OCI-M2 (cell line): ENCODE measurements around the gene NAA10.

ENCODE experiments used
- DNase-seq: peaks from one replicate; lab custom pipeline; 2025; ENCODE audit not compliant: unreplicated experiment; lab: John Stamatoyannopoulos, UW

Gene NAA10

DNA sequence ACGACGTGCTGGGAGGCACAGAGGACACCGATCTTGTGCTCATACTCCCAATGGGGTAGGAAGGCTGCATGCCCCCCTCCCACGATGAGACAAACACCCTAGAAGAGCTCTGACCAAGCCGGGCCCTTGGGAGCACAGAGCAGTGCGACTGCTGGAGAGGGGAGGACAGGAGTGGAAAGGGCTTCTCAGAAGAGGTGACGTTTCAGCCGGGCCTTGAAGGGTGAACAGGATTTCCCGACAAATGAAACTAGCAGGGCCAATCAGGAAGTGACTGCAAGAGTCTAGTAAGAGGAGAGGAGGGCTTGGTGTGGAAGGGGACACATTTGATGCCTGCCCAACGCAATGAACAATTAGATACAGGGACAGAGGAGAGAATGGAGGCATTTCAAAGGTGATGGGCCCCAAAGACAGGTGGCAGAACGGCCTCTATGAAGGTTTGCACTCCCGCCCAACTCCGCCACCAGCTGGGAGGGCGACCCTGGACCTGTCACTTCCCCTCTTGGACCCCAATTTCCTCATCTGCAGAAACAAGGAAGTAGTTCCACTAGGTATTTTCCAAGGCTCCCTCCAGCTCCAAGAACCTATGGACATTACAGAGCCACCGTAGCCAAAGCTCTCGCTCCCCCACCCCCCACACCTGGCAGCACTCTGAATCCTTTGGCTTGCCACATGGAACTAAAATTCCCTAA lies 32.8 kb upstream of the NAA10 start:
- DNase-seq = no peak

- DNase-seq = no peak
These were observed 32.2 kb upstream of the NAA10 start for GRCh38 chrX:153966841-153967535.

GRCh38 chrX:153966283-153966688 lies 31.4 kb upstream of the NAA10 start:
- DNase-seq = no peak

GRCh38 chrX:153965406-153965805 lies 30.6 kb upstream of the NAA10 start:
- DNase-seq = no peak

GRCh38 chrX:153964105-153964504 lies 29.3 kb upstream of the NAA10 start:
- no peak for DNase-seq

- DNase-seq = no peak
These were observed 28.7 kb upstream of the NAA10 start for GRCh38 chrX:153963546-153963945.

DNA sequence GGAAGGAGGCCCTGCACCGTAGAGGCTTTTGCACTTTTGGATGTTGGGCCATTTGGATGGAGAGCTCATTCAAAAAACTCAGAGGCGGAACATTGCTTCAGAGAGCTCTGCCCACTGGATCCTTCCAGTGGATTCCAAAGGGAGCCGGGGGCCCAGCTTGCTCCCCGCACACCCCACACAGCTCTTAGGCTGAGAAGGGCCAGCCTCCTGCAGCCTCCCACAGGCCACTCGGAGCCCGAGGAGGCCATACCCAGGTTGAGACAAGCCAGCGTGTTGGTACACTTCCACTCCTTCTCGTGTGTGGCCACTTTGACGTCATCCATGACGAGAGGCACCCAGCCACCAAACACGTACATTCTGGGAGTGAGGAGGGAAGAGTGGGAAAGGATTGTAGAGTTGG lies 26.5 kb upstream of the NAA10 start:
- no peak for DNase-seq

- DNase-seq = no peak
These were observed 25.9 kb upstream of the NAA10 start for GRCh38 chrX:153960786-153961185.

GRCh38 chrX:153960077-153960476 lies 25.2 kb upstream of the NAA10 start:
- no peak for DNase-seq

- DNase-seq = no peak
These were observed 24.8 kb upstream of the NAA10 start for GRCh38 chrX:153959649-153960048.

- no peak for DNase-seq
These were observed 23.8 kb upstream of the NAA10 start for GRCh38 chrX:153958605-153959004.

- no peak for DNase-seq
These were observed 22.4 kb upstream of the NAA10 start for GRCh38 chrX:153957224-153957623.

GRCh38 chrX:153956044-153956907 lies 21.4 kb upstream of the NAA10 start:
- no peak for DNase-seq

DNA sequence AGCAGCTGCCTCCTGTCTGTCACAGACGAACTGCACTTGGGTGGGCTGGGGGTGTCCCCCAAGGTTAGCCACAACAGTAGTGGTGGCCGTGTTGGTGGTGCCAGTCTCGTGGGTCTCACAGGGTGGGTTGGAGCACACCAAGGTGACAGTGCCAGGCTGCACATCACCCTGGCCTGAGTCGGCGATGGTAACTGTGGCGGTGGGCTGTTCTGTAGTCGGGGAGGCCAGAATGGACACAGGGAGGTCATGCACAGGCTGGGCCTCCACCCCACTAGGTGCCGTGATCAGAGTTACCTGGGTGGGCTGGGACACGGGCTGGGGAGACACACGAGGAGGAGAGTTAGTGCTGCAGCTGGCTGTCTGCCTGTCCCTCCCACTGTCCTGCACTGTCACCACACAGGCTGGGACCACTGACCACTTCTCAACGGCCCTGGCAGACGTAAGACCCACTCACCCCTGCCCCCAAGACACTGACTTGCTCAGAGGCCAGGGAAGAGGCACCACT lies 20.4 kb upstream of the NAA10 start:
- DNase-seq = no peak

DNA sequence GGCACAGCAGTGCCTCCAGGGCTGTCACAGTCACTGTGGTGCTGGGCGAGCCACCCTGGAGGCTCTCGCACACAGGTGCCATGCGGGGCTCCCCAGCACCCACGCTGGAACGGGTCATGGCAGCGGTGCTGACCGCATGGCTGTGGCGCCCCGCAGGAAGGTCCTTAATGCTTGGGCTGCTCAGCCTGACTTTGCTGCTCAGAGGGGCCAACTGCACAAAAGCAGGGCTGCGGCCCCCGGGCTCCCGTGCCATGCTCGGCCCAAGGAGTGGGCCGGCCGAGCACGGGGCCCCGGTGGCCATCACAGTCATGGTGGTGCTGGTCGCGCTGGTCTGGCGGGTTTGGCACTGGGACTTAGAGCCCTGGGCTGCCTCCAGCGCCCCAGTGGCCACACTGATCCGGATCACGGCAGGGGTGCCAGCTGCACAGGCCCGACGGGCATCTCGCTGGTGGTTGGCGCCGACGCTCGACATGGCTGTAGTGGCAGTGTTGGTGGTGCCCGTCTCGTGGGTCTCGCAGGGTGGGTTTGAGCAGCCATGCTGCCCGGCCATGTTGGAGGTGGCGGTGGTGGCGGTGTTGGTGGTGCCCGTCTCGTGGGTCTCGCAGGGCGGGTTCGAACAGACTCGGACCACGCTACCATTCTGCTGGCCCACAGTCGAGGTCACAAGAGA lies 19.9 kb upstream of the NAA10 start:
- no peak for DNase-seq

DNA sequence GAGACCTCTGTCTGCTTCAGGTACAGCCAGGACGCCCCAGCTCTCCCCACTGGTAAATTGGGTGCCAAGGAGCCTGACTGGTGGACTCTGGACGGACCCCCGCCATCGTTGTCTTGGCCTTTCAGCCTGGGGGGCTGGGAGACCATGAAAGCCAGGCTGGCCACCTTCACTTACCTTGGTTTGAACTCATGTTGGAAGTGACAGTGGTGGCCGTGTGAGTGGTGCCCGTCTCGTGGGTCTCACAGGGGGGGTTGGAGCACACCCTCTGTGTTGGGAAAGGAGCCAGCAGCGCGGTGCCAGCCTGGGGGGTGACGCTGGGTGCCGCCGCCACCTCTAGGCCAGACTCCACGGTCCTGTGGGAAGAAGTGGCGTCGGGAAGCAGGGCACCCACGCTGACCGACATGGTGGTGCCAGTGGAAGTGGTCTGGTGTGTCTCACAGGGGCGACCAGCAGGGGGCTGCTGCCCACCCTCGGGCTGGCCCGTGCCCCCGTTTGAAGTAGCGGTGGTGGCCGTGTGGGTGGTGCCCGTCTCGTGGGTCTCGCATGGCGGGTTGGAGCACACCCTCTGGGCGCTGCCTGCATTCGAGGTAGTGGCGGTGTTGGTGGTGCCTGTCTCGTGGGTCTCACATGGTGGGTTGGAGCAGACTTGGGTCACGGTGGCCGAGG lies 19.2 kb upstream of the NAA10 start:
- no peak for DNase-seq

- no peak for DNase-seq
These were observed 18.5 kb upstream of the NAA10 start for GRCh38 chrX:153953342-153953830.

DNA sequence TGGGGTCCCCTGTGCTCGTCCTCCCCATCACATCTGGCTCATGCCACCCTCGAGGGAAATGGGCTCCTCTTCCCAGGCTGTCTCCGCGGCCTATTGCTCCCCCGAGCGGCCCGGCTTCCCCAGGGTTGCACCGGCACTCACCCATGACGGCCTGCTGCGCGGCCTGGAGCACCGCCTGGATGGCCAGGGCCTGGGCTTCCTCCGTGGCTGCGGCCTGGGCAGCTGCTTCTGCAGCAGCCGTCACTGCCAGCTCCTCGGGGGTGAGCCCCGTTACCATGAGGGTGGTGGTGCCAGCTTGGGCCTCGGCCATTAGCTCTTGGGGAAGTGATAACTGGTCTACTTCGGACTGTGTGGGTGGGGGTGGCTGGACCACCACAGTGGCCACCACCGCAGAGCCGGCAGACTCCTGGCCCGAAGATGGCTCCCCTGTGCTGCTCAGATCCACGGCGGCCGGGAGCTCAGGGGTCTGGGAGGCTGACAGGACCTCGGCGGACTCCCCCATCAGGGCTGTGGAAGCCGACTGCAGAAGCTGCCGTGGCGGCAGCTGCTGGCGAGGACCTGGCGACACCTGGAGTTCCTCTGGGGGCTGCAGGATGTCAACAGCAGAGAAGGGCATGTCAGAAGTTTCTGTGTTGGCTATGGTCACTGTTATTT lies 17.7 kb upstream of the NAA10 start:
- no peak for DNase-seq

GRCh38 chrX:153951683-153952372 lies 17.0 kb upstream of the NAA10 start:
- DNase-seq = no peak
